Thymus (tissue), 14 donors: Measurements from ENCODE around the gene DYRK1B. TPM values are rescaled to one million over a fixed set of nuclear protein-coding genes. Genes with fewer than 3 reads are reported as not detected.
"Not testable (repeated sequence)": the region's sequence is repeated elsewhere in the genome, so short reads cannot be mapped to it uniquely, and the experiment has no call there.

Experiments used
- DNase-seq, 9 donors: peaks; one replicate each; pipeline ENCODE4 v3.0.0-alpha.2; 2013; ENCODE audit warnings: low spot score in 9 of 9, low read depth in 6 of 9, missing footprints in 1 of 9
- H3K27ac ChIP-seq, 2 donors: one replicate each; pipeline ENCODE4 v1.5.1; 2013; ENCODE audit warnings: control low read depth in 1 of 2, low read depth in 1 of 2, low read length in 1 of 2, mild to moderate bottlenecking in 1 of 2, moderate library complexity in 1 of 2
- H3K27me3 ChIP-seq, 2 donors: one replicate each; pipeline ENCODE4 v1.5.1; 2013; ENCODE audit warnings: low read length in 1 of 2; ENCODE audit not compliant: control insufficient read depth in 2 of 2, insufficient read depth in 1 of 2
- H3K36me3 ChIP-seq, 2 donors: one replicate each; pipeline ENCODE4 v1.5.1; 2013; ENCODE audit warnings: low read length in 1 of 2, mild to moderate bottlenecking in 1 of 2, moderate library complexity in 1 of 2; ENCODE audit not compliant: control insufficient read depth in 2 of 2, insufficient read depth in 2 of 2
- H3K4me1 ChIP-seq, 2 donors: one replicate each; pipeline ENCODE4 v1.5.1; 2013; ENCODE audit warnings: low read length in 2 of 2; ENCODE audit not compliant: control insufficient read depth in 2 of 2, insufficient read depth in 2 of 2
- H3K4me3 ChIP-seq, 2 donors: one replicate each; pipeline ENCODE4 v1.5.1; 2013; ENCODE audit warnings: low read length in 2 of 2, control low read depth in 1 of 2, mild to moderate bottlenecking in 1 of 2
- H3K9me3 ChIP-seq, 2 donors: one replicate each; pipeline ENCODE4 v1.5.1; 2013; ENCODE audit warnings: low read length in 1 of 2, mild to moderate bottlenecking in 1 of 2; ENCODE audit not compliant: control insufficient read depth in 2 of 2, insufficient read depth in 1 of 2
- WGBS: extraction: QIAGEN DNeasy Blood & Tissue Kit; methylation state at CpG from one replicate; pipeline ENCODE4 v1.1.7; 2013; 5-methylcytosine and 5-hydroxymethylcytosine counted together
- long read RNA-seq, 10 donors: transcript quantifications; one replicate each; lab custom pipeline, GENCODE V29; 2026
- polyA plus RNA-seq: library from polyadenylated mRNA; stranded (reverse); fragments of 200-250 nt; gene quantifications from one replicate; pipeline ENCODE4 v1.2.3, GENCODE V29; 2013
- total RNA-seq: library from RNA; stranded (reverse); fragments of 120-200 nt; gene quantifications from one replicate; pipeline ENCODE4 v1.2.4, GENCODE V29; 2013
- donor health status: healthy.

The DYRK1B gene
- total RNA-seq, result 6.7 TPM
- 19.0 TPM for polyA plus RNA-seq
- long read RNA-seq, donor 1, result 0 reads
- long read RNA-seq, donor 2, transcript DYRK1B-201 (11 exons, 2,535 nt), result major isoform, 9 of 19 reads
- long read RNA-seq, donor 2, transcript DYRK1B-203 (11 exons, 2,007 nt), result minor isoform, 8 of 19 reads
- long read RNA-seq, donor 2, partial matches to known transcripts, result 0 of 19 reads
- long read RNA-seq, donor 2, other reads (novel, unspliced or antisense), result 0 of 19 reads
- long read RNA-seq, donor 3, partial matches to known transcripts, result 0 of 2 reads
- long read RNA-seq, donor 3, other reads (novel, unspliced or antisense), result 0 of 2 reads
- long read RNA-seq, donor 4, partial matches to known transcripts, result 0 of 2 reads
- long read RNA-seq, donor 4, other reads (novel, unspliced or antisense), result 0 of 2 reads
- long read RNA-seq, donor 5, partial matches to known transcripts, result 0 of 5 reads
- long read RNA-seq, donor 5, other reads (novel, unspliced or antisense), result 0 of 5 reads
- long read RNA-seq, donor 6, partial matches to known transcripts, result 0 of 4 reads
- long read RNA-seq, donor 6, other reads (novel, unspliced or antisense), result 0 of 4 reads
- long read RNA-seq, donor 7, partial matches to known transcripts, result 0 of 2 reads
- long read RNA-seq, donor 7, other reads (novel, unspliced or antisense), result 0 of 2 reads
- long read RNA-seq, donor 8, partial matches to known transcripts, result 0 of 3 reads
- long read RNA-seq, donor 8, other reads (novel, unspliced or antisense), result 0 of 3 reads
- long read RNA-seq, donor 9, partial matches to known transcripts, result 0 of 3 reads
- long read RNA-seq, donor 9, other reads (novel, unspliced or antisense), result 0 of 3 reads
- long read RNA-seq, donor 10, partial matches to known transcripts, result 11 of 15 reads
- long read RNA-seq, donor 10, other reads (novel, unspliced or antisense), result 0 of 15 reads

- peaks cover 22 to 24% of the 10 kb centered on the region in 2 donors for H3K4me1 ChIP-seq
- H3K4me3 ChIP-seq, result peak within 1 kb of the TSS; percentile 96 to 99
- under 1% methylated on average over 59 of the region's 59 CpGs for WGBS
- H3K36me3 ChIP-seq, result peaks cover 53 to 66% of the 10 kb centered on the region in 2 donors
- peaks cover 0 to 5% of the 10 kb centered on the region in 2 donors for H3K9me3 ChIP-seq
- H3K27ac ChIP-seq, result peak within 1 kb of the TSS; percentile 84 to 89
- no peaks in the 10 kb centered on the region for H3K27me3 ChIP-seq
- peak; percentile 93 to 98 (median 96) for DNase-seq
These were observed at the start of gene DYRK1B for GRCh38 chr19:39833464-39834286. TSS of gene DYRK1B (minus strand) at chr19:39834162. CDS start at chr19:39831867, 2,295 bp downstream.

GRCh38 chr19:39882645-39883044, 48.7 kb upstream of the DYRK1B start:
- not testable (repeated sequence) for H3K4me3 ChIP-seq, DNase-seq, H3K36me3 ChIP-seq, H3K27ac ChIP-seq, H3K27me3 ChIP-seq, H3K4me1 ChIP-seq, H3K9me3 ChIP-seq
- 93% methylated on average over 7 of the region's 10 CpGs for WGBS

GRCh38 chr19:39881495-39882110, 47.6 kb upstream of the DYRK1B start:
- H3K36me3 ChIP-seq, H3K4me1 ChIP-seq, H3K9me3 ChIP-seq, H3K27me3 ChIP-seq, H3K4me3 ChIP-seq, H3K27ac ChIP-seq: not testable (repeated sequence)
- DNase-seq, result peak in 4 of 9 donors; percentile 6 to 29 (median 26)
- WGBS, result 15% methylated on average over 15 of the region's 15 CpGs

- DNase-seq, H3K9me3 ChIP-seq, H3K4me3 ChIP-seq, H3K4me1 ChIP-seq, H3K36me3 ChIP-seq, H3K27me3 ChIP-seq, H3K27ac ChIP-seq: not testable (repeated sequence)
- WGBS, result 95% methylated on average over 4 of the region's 5 CpGs
These were observed 46.3 kb upstream of the DYRK1B start for GRCh38 chr19:39880241-39880640.

- WGBS, result 78% methylated on average over 2 of the region's 8 CpGs
- not testable (repeated sequence) for DNase-seq, H3K4me1 ChIP-seq, H3K9me3 ChIP-seq, H3K27me3 ChIP-seq, H3K4me3 ChIP-seq, H3K36me3 ChIP-seq, H3K27ac ChIP-seq
These were observed 45.8 kb upstream of the DYRK1B start for GRCh38 chr19:39879796-39880195.

- DNase-seq, result not testable (repeated sequence)
These were observed 44.9 kb upstream of the DYRK1B start for GRCh38 chr19:39878866-39879265.

GRCh38 chr19:39878398-39878797, 44.4 kb upstream of the DYRK1B start:
- Histone ChIP-seq H3K4me1 (no peaks in the 10 kb centered on the region), H3K36me3 (no peaks in the 10 kb centered on the region), H3K4me3 (no peak overlapping the region), H3K27me3 (no peaks in the 10 kb centered on the region), H3K9me3 (no peaks in the 10 kb centered on the region), H3K27ac (no peak overlapping the region)
- DNase-seq, result no peak
- WGBS, result 84% methylated on average over 1 of the region's 1 CpG

More at GRCh38 chr19:39878866-39879265, 44.9 kb upstream of the DYRK1B start:
- WGBS, result 89% methylated on average over 11 of the region's 11 CpGs
- H3K4me3 ChIP-seq, H3K4me1 ChIP-seq, H3K27ac ChIP-seq, H3K36me3 ChIP-seq, H3K27me3 ChIP-seq, H3K9me3 ChIP-seq: not testable (repeated sequence)

- DNase-seq, H3K27me3 ChIP-seq, H3K9me3 ChIP-seq, H3K4me3 ChIP-seq, H3K4me1 ChIP-seq, H3K36me3 ChIP-seq, H3K27ac ChIP-seq: not testable (repeated sequence)
- 91% methylated on average over 15 of the region's 17 CpGs for WGBS
These were observed 44.0 kb upstream of the DYRK1B start for GRCh38 chr19:39877982-39878381.
